ENCODE data around the gene USP47.

- TF ChIP-seq CTCF (conservative IDR thresholded peaks at IDR 0.05; ENCODE audit: low read length) (no peak), EZH2phosphoT487 (IDR thresholded peaks at IDR 0.05; ENCODE audit: borderline replicate concordance, low read depth, low read length) (no peak)
Observed at GRCh38 chr11:11996321-11997048, 154.7 kb downstream of the USP47 start.
